GM12878 (cell line): ENCODE results near the gene SYDE2. TPM values are rescaled to one million over a fixed set of nuclear protein-coding genes. Genes with fewer than 3 reads are reported as not detected.

Source experiments
- ATAC-seq: fragments of 200-7000 bp; cut with Tn5 transposase; 3 replicates; pipeline ENCODE4 v1.9.1; 2020; ENCODE audit warnings: mild to moderate bottlenecking, moderate library complexity
- BruUV-seq: library from RNA; stranded (reverse); fragments of 400-500 nt; replicated peaks from 2 replicates; lab custom pipeline; 2021; lab: Mats Ljungman, UMichigan
- CTCF ChIA-PET: fragments of 300-600 bp; sonication (Branson Sonifier 250); formaldehyde crosslinking; extraction: SDS; loops from one replicate; lab custom pipeline; 2021; ENCODE audit warnings: inconsistent platforms; lab: Yijun Ruan, JAX
- POLR2A ChIA-PET: fragments of 350-600 bp; formaldehyde crosslinking; extraction: SDS; loops from one replicate; lab custom pipeline; 2021; ENCODE audit warnings: inconsistent platforms; lab: Charles Lee
- RAD21 ChIA-PET: fragments of 300-600 bp; sonication (Branson Sonifier 250); formaldehyde crosslinking; loops from one replicate; lab custom pipeline; 2023; ENCODE audit warnings: antibody characterized with exemption; ENCODE audit not compliant: unreplicated experiment; lab: Charles Lee
- SMC1A ChIA-PET: fragments of 300-600 bp; sonication (Branson Sonifier 250); formaldehyde crosslinking; loops from one replicate; lab custom pipeline; 2023; ENCODE audit not compliant: unreplicated experiment, uncharacterized antibody; lab: Charles Lee
- DNase-seq: peaks from one replicate; pipeline ENCODE4 v3.0.0-alpha.2; 2011; ENCODE audit warnings: low read depth, low spot score
- FAIRE-seq: peaks from 3 replicates; lab custom pipeline; 2011; peaks lifted over from hg19 to GRCh38; lab: Jason Lieb, UNC
- H2AFZ ChIP-seq: 2 replicates; pipeline ENCODE4 v1.6.0; 2011; ENCODE audit warnings: low read depth, low read length, control low read depth; ENCODE audit not compliant: control insufficient read depth
- H3K27ac ChIP-seq: 2 replicates; pipeline ENCODE4 v1.5.1; 2011; ENCODE audit warnings: control low read depth; ENCODE audit not compliant: control insufficient read depth, insufficient read depth
- H3K27me3 ChIP-seq, 2 experiments: replicated peaks in 1 of 2; 2 replicates each; pipeline versions ENCODE4 v1.6.0 to v1.6.1; 2011; ENCODE audit warnings: low read length in 1 of 2; ENCODE audit not compliant: control insufficient read depth in 2 of 2, insufficient read depth in 2 of 2
- H3K36me3 ChIP-seq, 2 experiments: 2 replicates each; pipeline ENCODE4 v1.5.1; 2011; ENCODE audit warnings: low read length in 1 of 2; ENCODE audit not compliant: control insufficient read depth in 2 of 2, insufficient read depth in 2 of 2
- H3K4me1 ChIP-seq: 2 replicates; pipeline ENCODE4 v1.6.1; 2011; ENCODE audit warnings: mild to moderate bottlenecking, low read length, moderate library complexity, mixed read lengths; ENCODE audit not compliant: control insufficient read depth, insufficient read depth
- H3K4me2 ChIP-seq: 2 replicates; pipeline ENCODE4 v1.6.0; 2011; ENCODE audit warnings: control low read depth; ENCODE audit not compliant: control insufficient read depth, insufficient read depth
- H3K4me3 ChIP-seq: fragments of 200-600 bp; sonication (generic); 2 replicates; pipeline ENCODE4 v1.5.1; 2016
- H3K79me2 ChIP-seq: 2 replicates; pipeline ENCODE4 v1.6.0; 2011; ENCODE audit warnings: low read length; ENCODE audit not compliant: control insufficient read depth, insufficient read depth
- H3K9ac ChIP-seq: 2 replicates; pipeline ENCODE4 v1.8.0; 2011; ENCODE audit warnings: low read length, control low read depth, mixed read lengths; ENCODE audit not compliant: control insufficient read depth, insufficient read depth
- H3K9me3 ChIP-seq: replicated peaks from 3 replicates; pipeline ENCODE4 v1.5.1; 2011; ENCODE audit warnings: mild to moderate bottlenecking, low read length; ENCODE audit not compliant: control insufficient read depth, insufficient read depth
- H4K20me1 ChIP-seq: 2 replicates; pipeline ENCODE4 v1.6.0; 2011; ENCODE audit not compliant: control insufficient read depth, insufficient read depth
- BHLHE40 ChIP-seq, 2 experiments: fragments of 450-650 bp in 1 of 2; IDR thresholded peaks; 2 replicates each; pipeline ENCODE4 v1.6.1; 2011 to 2017; ENCODE audit warnings: low read depth in 2 of 2, borderline replicate concordance in 1 of 2, improper control_type of control experiment in 1 of 2, low read length in 1 of 2, mild to moderate bottlenecking in 1 of 2
- NBN ChIP-seq: fragments of 450-650 bp; IDR thresholded peaks from 2 replicates; pipeline ENCODE4 v1.6.1; 2016
- PML ChIP-seq: IDR thresholded peaks from 2 replicates; pipeline ENCODE4 v1.6.1; 2012; ENCODE audit warnings: low read length, inconsistent platforms
- RELB ChIP-seq: fragments of 450-650 bp; IDR thresholded peaks from 2 replicates; pipeline ENCODE4 v1.6.1; 2017; ENCODE audit warnings: low read depth, mild to moderate bottlenecking, moderate library complexity
- SREBF2 ChIP-seq: IDR thresholded peaks from 2 replicates; pipeline ENCODE4 v1.6.1; 2012; ENCODE audit warnings: mild to moderate bottlenecking, low read length
- ZNF687 ChIP-seq: fragments of 450-650 bp; IDR thresholded peaks from 2 replicates; pipeline ENCODE4 v1.6.1; 2017; ENCODE audit warnings: mild to moderate bottlenecking, moderate library complexity
- in situ Hi-C: fragments of 300-500 bp; cut with MboI; formaldehyde crosslinking; loops from 9 replicates; pipeline ENCODE4 v1.14.3; 2018; ENCODE audit warnings: mixed read lengths
- intact Hi-C: fragments of 100-400 bp; cut with micrococcal nuclease; formaldehyde crosslinking; loops from one replicate; pipeline ENCODE4 v1.14.2; 2022; ENCODE audit not compliant: unreplicated experiment
- polyA plus RNA-seq, 11 experiments: library from polyadenylated mRNA; depleted of rRNA in 4 of 11; unstranded in 6 of 11; stranded (reverse) in 5 of 11; fragments of >200 nt; fragmentation: Nextera tagmentation in 4 of 11; fragmentation: Illumina TruSeq in 1 of 11; extraction: Ambion mirVana in 4 of 11; extraction: Trizol in 1 of 11; gene quantifications; 1 replicate in 1 of 11; 2 replicates in 10 of 11; pipeline versions ENCODE4 v1.2.1 to v1.2.3, GENCODE V29; 2011 to 2016; ENCODE audit warnings: inconsistent platforms in 2 of 11, missing spikeins in 2 of 11, low read depth in 1 of 11
- total RNA-seq, 4 experiments: library from RNA; depleted of rRNA in 3 of 4; stranded (reverse); fragments of >200 nt in 3 of 4; fragmentation: Illumina TruSeq in 1 of 4; extraction: Trizol in 1 of 4; gene quantifications; 2 replicates each; pipeline versions ENCODE4 v1.2.1 to v1.2.3, GENCODE V29; 2013 to 2021

Gene SYDE2
- total and polyA plus RNA-seq, 10 of the 15 experiments (the other 5 are each of a cell fraction or from before 2014, with no cell fraction given), result 0.37 to 4.1 (median 1.8) TPM; not detected in 1

- TF ChIP-seq RELB (no peak), PML (no peak)
Measured at GRCh38 chr1:85198864-85199263, 2.0 kb downstream of the SYDE2 start (continued).

GRCh38 chr1:85196358-85196757 lies 4.5 kb downstream of the SYDE2 start:
- no peaks in the 10 kb centered on the region; the same call in 1 of the 2 replicates for H3K4me1 ChIP-seq
- ChIA-PET CTCF (no interaction called here), RAD21 (no interaction called here), SMC1A (no interaction called here), POLR2A (no interaction called here)
- H3K27me3 ChIP-seq, result peaks cover 0 to 1% of the 10 kb centered on the region in 2 experiments; a peak in 1 of 4 replicates
- DNase-seq, result no peak
- in situ Hi-C loops, result no loop called here
- TF ChIP-seq NBN, result no peak
- TF ChIP-seq SREBF2, result no peak
- TF ChIP-seq ZNF687, result no peak
- TF ChIP-seq BHLHE40 (IDR thresholded peaks at IDR 0.05; ENCODE audit: borderline replicate concordance in 1 of 2, low read depth in 2 of 2, low read length in 1 of 2), result no peak
- H3K9ac ChIP-seq, result no peak overlapping the region
- no peak for ATAC-seq
- no peaks in the 10 kb centered on the region for H3K36me3 ChIP-seq
- intact Hi-C loops, result no loop called here
- H4K20me1 ChIP-seq, result no peaks in the 10 kb centered on the region
- no peaks in the 10 kb centered on the region for H3K9me3 ChIP-seq
- H2AFZ ChIP-seq, result no peak overlapping the region
- H3K4me2 ChIP-seq, result no peak overlapping the region
- no TSS peak for BruUV-seq
- H3K4me3 ChIP-seq, result no peak overlapping the region
- FAIRE-seq, result no peak
- H3K27ac ChIP-seq, result no peak overlapping the region
- peaks cover 4% of the 10 kb centered on the region for H3K79me2 ChIP-seq
